Neural crest cell (in vitro differentiated cells): ENCODE data around the gene SLC12A6. TPM values are rescaled to one million over a fixed set of nuclear protein-coding genes. Genes with fewer than 3 reads are reported as not detected.

Experiments
- DNase-seq: peaks from one replicate; pipeline ENCODE4 v3.0.0; 2021; ENCODE audit warnings: low read depth, mixed read lengths, low spot score
- H3K27ac Mint-ChIP-seq: one replicate; pipeline ENCODE4 v1.8.0; 2021; ENCODE audit warnings: mild to moderate bottlenecking, mixed read lengths; ENCODE audit not compliant: unreplicated experiment
- H3K27me3 Mint-ChIP-seq: 2 replicates; pipeline ENCODE4 v1.8.0; 2021; ENCODE audit warnings: low read depth, mild to moderate bottlenecking, mixed read lengths
- H3K36me3 Mint-ChIP-seq: 2 replicates; pipeline ENCODE4 v1.8.0; 2021; ENCODE audit warnings: low read depth, mild to moderate bottlenecking, mixed read lengths
- H3K4me1 Mint-ChIP-seq: 2 replicates; pipeline ENCODE4 v1.8.0; 2021; ENCODE audit warnings: mixed read lengths
- H3K4me3 Mint-ChIP-seq: one replicate; pipeline ENCODE4 v1.8.0; 2021; ENCODE audit warnings: mild to moderate bottlenecking, mixed read lengths
- H3K9me3 Mint-ChIP-seq: 2 replicates; pipeline ENCODE4 v1.8.0; 2021; ENCODE audit warnings: mixed read lengths
- CTCF ChIP-seq: fragments of 200-600 bp; sonication (generic); conservative IDR thresholded peaks from 2 replicates; pipeline ENCODE4 v1.5.0; 2021; ENCODE audit warnings: antibody characterized with exemption, mild to moderate bottlenecking
- total RNA-seq: library from RNA; stranded (reverse); gene quantifications from 2 replicates; pipeline ENCODE4 v1.2.1, GENCODE V29; 2021

The SLC12A6 gene
- total RNA-seq, 1 donor from 2014 or later, result 10.9 TPM

- no peak for TF ChIP-seq CTCF
- H3K4me1 Mint-ChIP-seq, result peaks cover 14% of the 10 kb centered on the region
- no peak overlapping the region for H3K27ac Mint-ChIP-seq
- H3K4me3 Mint-ChIP-seq, result peak overlapping the region; percentile 41
- DNase-seq, result no peak
- no peaks in the 10 kb centered on the region for H3K27me3 Mint-ChIP-seq
- H3K36me3 Mint-ChIP-seq, result no peaks in the 10 kb centered on the region
- H3K9me3 Mint-ChIP-seq, result no peaks in the 10 kb centered on the region
These were observed 33.1 kb upstream of the SLC12A6 start for GRCh38 chr15:34370643-34371042.

GRCh38 chr15:34370129-34370528 lies 32.5 kb upstream of the SLC12A6 start:
- H3K4me3 Mint-ChIP-seq, result peak overlapping the region; percentile 41
- no peaks in the 10 kb centered on the region for H3K9me3 Mint-ChIP-seq
- H3K4me1 Mint-ChIP-seq, result peaks cover 19% of the 10 kb centered on the region
- DNase-seq, result no peak
- H3K27me3 Mint-ChIP-seq, result no peaks in the 10 kb centered on the region
- H3K36me3 Mint-ChIP-seq, result no peaks in the 10 kb centered on the region
- TF ChIP-seq CTCF, result no peak
- H3K27ac Mint-ChIP-seq, result no peak overlapping the region

- Mint-ChIP-seq H3K27ac (peak within 1 kb of the TSS; percentile 94), H3K36me3 (peaks cover under 1% of the 10 kb centered on the region), H3K9me3 (no peaks in the 10 kb centered on the region), H3K27me3 (no peaks in the 10 kb centered on the region), H3K4me1 (peaks cover 19% of the 10 kb centered on the region), H3K4me3 (peak within 1 kb of the TSS; percentile 97)
- TF ChIP-seq CTCF, result peak; percentile 92
- DNase-seq, result peak; percentile 74
These were observed 29.8 kb upstream of the SLC12A6 start, which contains the start of gene LPCAT4 for GRCh38 chr15:34367101-34368081. Gene LPCAT4, minus strand, starts transcription at chr15:34367196. Its CDS starts 96 bp downstream, at chr15:34367100.

- Mint-ChIP-seq H3K27me3 (no peaks in the 10 kb centered on the region), H3K4me3 (peak overlapping the region; percentile 97), H3K9me3 (no peaks in the 10 kb centered on the region), H3K4me1 (peaks cover 19% of the 10 kb centered on the region), H3K27ac (peak overlapping the region; percentile 94), H3K36me3 (peaks cover 2% of the 10 kb centered on the region)
- peak; percentile 44 for DNase-seq
- TF ChIP-seq CTCF, result no peak
These were observed 28.9 kb upstream of the SLC12A6 start for GRCh38 chr15:34366271-34367065.

- peaks cover 19% of the 10 kb centered on the region for H3K4me1 Mint-ChIP-seq
- no peak for DNase-seq
- TF ChIP-seq CTCF, result no peak
- peaks cover 2% of the 10 kb centered on the region for H3K36me3 Mint-ChIP-seq
- no peaks in the 10 kb centered on the region for H3K27me3 Mint-ChIP-seq
- peak overlapping the region; percentile 97 for H3K4me3 Mint-ChIP-seq
- no peaks in the 10 kb centered on the region for H3K9me3 Mint-ChIP-seq
- H3K27ac Mint-ChIP-seq, result peak overlapping the region; percentile 24
These were observed 28.3 kb upstream of the SLC12A6 start for GRCh38 chr15:34365836-34366235.
